NCI-H2196 treated with DMSO at 0.1 percent for 48 hours (cell line): ENCODE results near the gene RBP4.
"Not testable (repeated sequence)": the region's sequence is repeated elsewhere in the genome, so short reads cannot be mapped to it uniquely, and the experiment has no call there.

Source experiments
- DNase-seq: peaks from one replicate; lab custom pipeline; 2025; ENCODE audit not compliant: unreplicated experiment; lab: John Stamatoyannopoulos, UW

RBP4 gene

DNA sequence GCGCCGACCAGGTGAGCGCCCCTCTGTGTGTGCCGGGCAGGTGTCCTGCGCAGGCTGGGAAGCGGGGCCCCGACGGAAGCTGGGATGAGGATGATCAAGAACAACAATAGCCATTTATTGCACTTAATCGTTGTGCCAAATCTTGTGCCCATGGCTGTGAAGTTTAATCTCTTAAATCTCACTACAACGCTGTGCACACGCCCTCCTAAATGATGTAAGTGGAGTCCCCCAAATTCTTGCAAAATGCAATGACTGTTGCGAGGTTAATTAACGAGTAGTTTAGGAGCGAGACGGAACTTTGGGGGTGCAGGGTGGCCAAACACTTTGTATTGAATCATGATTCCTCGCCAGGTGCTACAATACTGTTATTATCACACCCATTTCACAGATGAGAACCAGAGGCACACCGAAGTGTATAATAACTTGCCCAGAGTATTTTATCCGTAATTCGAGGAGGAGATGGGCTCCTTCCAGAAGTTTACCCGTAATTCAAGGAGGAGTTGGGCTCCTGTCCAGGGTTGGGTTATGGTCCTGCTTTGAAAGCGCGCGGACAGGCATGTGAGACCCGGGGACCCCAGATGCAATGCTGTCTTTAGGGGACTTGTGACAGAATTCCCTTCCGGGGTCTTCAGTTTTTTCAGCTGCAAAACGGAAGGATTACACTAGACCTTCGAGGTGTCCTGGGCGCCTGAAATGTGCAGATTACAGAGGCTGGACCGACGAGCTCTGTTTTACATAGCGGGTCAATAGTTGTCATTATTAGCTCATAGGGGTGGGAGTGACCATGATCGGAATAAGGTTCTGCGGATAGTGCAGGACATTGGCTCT, 33.5 kb downstream of the RBP4 start:
- no peak for DNase-seq

DNA sequence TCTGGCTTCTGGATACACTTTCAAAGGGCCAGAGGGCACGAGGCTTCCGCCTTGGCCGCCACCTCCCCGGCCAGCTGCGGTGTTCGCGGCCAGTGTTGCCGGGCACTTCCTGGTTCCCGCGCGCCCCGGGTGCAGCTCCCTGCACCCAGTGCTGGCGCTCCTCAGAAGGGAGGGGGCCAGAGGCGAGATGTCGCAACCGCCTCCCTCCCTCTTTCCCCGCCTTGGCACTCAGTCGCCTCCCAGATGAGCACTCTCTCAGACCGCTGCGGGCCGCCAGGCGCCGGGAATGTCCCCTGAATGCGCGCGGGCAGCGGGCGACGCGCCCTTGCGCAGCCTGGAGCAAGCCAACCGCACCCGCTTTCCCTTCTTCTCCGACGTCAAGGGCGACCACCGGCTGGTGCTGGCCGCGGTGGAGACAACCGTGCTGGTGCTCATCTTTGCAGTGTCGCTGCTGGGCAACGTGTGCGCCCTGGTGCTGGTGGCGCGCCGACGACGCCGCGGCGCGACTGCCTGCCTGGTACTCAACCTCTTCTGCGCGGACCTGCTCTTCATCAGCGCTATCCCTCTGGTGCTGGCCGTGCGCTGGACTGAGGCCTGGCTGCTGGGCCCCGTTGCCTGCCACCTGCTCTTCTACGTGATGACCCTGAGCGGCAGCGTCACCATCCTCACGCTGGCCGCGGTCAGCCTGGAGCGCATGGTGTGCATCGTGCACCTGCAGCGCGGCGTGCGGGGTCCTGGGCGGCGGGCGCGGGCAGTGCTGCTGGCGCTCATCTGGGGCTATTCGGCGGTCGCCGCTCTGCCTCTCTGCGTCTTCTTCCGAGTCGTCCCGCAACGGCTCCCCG, 34.4 kb downstream of the RBP4 start, which contains the start of gene FFAR4:
Gene FFAR4 (plus strand): TSS at position 231 of the 842 bp plus-strand sequence. CDS start 56 bp downstream, at position 287.
- DNase-seq = peak; percentile 10

DNA sequence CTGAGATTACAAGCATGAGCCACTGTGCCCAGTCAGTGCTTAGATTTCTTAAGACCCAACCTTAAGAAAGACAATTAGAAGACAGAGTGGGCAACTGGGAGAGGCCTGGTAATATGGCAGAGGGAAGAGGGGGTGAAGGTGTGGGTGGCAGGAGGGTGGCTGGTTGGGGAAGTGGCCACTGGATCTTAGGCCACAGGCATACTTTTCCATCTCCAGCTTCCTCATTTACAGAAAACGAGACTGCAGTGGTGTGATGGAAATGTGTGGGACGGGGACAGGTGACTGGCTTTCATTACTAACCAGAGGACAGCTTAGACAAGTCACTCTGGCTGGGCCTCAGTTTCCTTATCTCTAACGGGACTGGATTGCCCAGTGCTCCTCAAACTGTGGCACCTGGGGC, 35.6 kb downstream of the RBP4 start:
- no peak for DNase-seq

DNA sequence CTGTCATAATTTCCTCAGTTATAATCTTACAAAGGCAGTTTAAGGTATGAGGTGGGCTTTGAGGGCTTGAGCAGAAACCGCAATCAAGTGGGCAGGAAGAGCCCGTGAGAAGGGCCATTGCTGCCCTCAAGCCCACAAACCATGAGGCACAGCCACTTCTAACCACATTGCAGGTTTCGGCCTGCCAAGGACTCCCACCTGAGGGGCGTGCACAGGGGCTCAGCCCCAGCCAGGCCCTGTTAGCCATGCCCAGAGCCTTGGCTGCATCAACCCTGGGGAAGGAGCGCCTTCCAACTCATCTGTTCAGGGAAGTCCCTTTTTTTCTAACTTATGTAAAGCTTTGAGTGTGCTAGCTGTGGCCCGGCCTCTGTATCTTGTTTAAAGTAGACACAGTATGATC, 40.5 kb downstream of the RBP4 start:
- no peak for DNase-seq

DNA sequence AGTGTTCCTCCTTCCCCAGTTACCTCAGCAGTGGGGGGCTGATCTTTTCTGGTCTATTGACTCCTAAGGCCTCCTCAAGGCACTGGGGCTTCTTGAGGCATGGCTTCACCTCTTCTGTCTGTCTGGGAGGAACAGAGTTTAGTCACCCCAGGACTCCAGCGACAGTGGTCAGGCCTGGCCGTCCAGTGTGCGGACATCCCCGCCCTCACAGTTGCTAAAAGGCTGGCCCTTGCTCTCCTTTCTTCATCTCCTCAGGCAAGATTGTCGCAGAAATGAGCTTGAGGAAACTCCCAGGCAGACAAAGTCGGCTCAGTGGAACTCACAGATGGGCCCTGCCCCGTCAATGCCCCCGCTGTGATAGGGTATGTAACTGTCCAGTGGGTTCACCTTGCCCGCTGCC, 41.5 kb downstream of the RBP4 start:
- no peak for DNase-seq

GRCh38 chr10:93554760-93555432, 46.1 kb downstream of the RBP4 start:
- no peak for DNase-seq

DNA sequence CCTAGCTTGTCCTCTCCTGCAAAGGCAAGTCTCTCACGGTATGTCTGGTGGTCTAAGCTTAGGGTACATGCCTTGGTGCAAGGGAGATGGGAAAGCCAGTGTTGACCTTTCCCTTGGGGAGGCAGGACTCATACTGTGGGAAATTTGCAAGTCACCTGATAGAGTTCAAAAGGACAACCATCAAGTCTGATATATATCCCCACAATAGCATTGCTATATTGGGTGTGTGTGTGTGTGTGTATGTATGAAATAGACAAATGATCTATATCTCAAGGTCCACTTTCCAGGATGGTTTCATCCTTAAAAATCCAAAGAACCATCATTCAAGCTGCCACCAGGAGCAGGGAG, 46.7 kb downstream of the RBP4 start:
- no peak for DNase-seq

- DNase-seq = no peak
Measured at GRCh38 chr10:93553482-93554315, 47.3 kb downstream of the RBP4 start.

DNA sequence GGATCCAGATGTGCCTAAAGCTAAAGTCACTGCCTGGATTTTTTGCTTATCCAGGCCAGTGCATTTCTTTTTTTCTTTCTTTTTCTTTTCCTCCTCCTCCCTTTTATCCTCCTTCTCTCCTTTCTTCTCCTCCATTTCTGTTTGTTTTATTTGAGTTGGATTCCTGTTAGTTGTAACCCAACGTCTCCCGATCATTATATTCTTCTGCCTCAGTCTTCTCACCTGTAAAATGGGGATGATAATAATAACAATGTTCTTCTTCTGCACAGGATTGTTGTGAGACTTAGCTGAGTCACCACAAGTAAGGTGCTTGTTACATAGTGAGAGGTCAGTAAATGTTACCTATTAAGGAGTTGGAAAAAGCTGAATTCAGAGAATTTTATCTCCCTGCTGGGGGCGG, 48.3 kb downstream of the RBP4 start:
- DNase-seq = no peak

- DNase-seq = no peak
Measured at GRCh38 chr10:93550606-93551005, 50.4 kb downstream of the RBP4 start.

- no peak for DNase-seq
Measured at GRCh38 chr10:93548376-93549071, 52.5 kb downstream of the RBP4 start.

GRCh38 chr10:93547522-93547921, 53.5 kb downstream of the RBP4 start:
- no peak for DNase-seq

- DNase-seq = not testable (repeated sequence)
Measured at GRCh38 chr10:93546995-93547394, 54.0 kb downstream of the RBP4 start.

DNA sequence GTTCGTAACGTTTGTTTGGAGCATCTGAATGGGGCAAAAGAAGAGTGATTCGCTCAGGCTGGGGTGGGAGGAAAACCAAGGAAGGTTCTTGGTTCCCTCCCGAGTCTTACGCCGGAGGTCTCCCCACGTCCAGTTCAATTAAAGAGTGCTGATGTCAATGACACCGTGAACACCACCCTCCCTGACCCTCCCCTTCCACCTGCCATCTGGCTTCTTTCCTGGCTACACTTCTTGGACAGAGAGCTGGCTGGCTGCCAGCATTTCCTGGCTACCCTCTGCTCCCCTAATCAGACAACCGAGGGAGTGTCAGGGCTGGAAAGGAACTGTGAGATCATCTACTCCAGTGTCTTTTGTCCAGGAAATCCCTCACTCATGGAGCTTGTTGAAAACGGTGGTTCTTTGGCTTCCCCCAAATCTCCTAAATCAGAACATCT, 58.7 kb downstream of the RBP4 start:
- no peak for DNase-seq
